A673 (cell line): Measurements from ENCODE around the gene MICAL3. TPM values are rescaled to one million over a fixed set of nuclear protein-coding genes. Genes with fewer than 3 reads are reported as not detected.

Experiments used
- BruUV-seq: library from RNA; stranded (reverse); fragments of 400-500 nt; replicated peaks from 2 replicates; lab custom pipeline; 2021; lab: Mats Ljungman, UMichigan
- CTCF ChIA-PET: fragments of 300-600 bp; sonication (Branson Sonifier 250); formaldehyde crosslinking; loops from one replicate; lab custom pipeline; 2022; ENCODE audit warnings: antibody characterized with exemption; lab: Charles Lee
- POLR2A ChIA-PET: fragments of 300-600 bp; sonication (Branson Sonifier 250); formaldehyde crosslinking; loops from one replicate; lab custom pipeline; 2022; ENCODE audit warnings: antibody characterized with exemption; ENCODE audit not compliant: low non-redundant PET; lab: Charles Lee
- DNase-seq: peaks from one replicate; pipeline ENCODE4 v3.0.0-alpha.2; 2015; ENCODE audit warnings: low spot score
- H3K27ac ChIP-seq: fragments of 200-600 bp; sonication (generic); 2 replicates; pipeline ENCODE4 v1.5.1; 2016; ENCODE audit warnings: mixed run types, low read depth, mild to moderate bottlenecking, mixed read lengths, antibody characterized with exemption, low read length; ENCODE audit not compliant: poor library complexity, severe bottlenecking
- H3K27me3 ChIP-seq: fragments of 200-600 bp; sonication (generic); replicated peaks from 2 replicates; pipeline ENCODE4 v1.6.1; 2017; ENCODE audit warnings: mixed run types, low read depth, mild to moderate bottlenecking, mixed read lengths, antibody characterized with exemption, low read length; ENCODE audit not compliant: insufficient read depth, poor library complexity
- H3K36me3 ChIP-seq: fragments of 200-600 bp; sonication (generic); 2 replicates; pipeline ENCODE4 v1.6.1; 2016; ENCODE audit warnings: mixed run types, mild to moderate bottlenecking, mixed read lengths, antibody characterized with exemption, low read length; ENCODE audit not compliant: insufficient read depth, poor library complexity, severe bottlenecking
- H3K4me1 ChIP-seq: fragments of 200-600 bp; sonication (generic); 2 replicates; pipeline ENCODE4 v1.6.1; 2017; ENCODE audit warnings: mixed run types, mild to moderate bottlenecking, mixed read lengths, antibody characterized with exemption, low read length; ENCODE audit not compliant: insufficient read depth, poor library complexity, severe bottlenecking
- H3K4me3 ChIP-seq: fragments of 200-600 bp; sonication (generic); 2 replicates; pipeline ENCODE4 v1.5.1; 2016; ENCODE audit warnings: low read depth, mixed run types, mild to moderate bottlenecking, mixed read lengths, low read length; ENCODE audit not compliant: poor library complexity, severe bottlenecking
- H3K9me3 ChIP-seq: fragments of 200-600 bp; sonication (generic); 2 replicates; pipeline ENCODE4 v1.6.1; 2016; ENCODE audit warnings: mixed run types, low read depth, mild to moderate bottlenecking, mixed read lengths, antibody characterized with exemption, low read length; ENCODE audit not compliant: poor library complexity, severe bottlenecking
- EZH2 ChIP-seq: fragments of 200-600 bp; sonication (generic); IDR thresholded peaks from 2 replicates; pipeline ENCODE4 v1.6.1; 2017; ENCODE audit warnings: borderline replicate concordance, low read depth, mild to moderate bottlenecking, mixed read lengths, antibody characterized with exemption, low read length; ENCODE audit not compliant: poor library complexity, severe bottlenecking
- intact Hi-C: fragments of 100-400 bp; cut with micrococcal nuclease; formaldehyde crosslinking; loops from one replicate; pipeline ENCODE4 v1.10.0; 2022; ENCODE audit not compliant: unreplicated experiment
- total RNA-seq: library from RNA; stranded (reverse); gene quantifications from 2 replicates; pipeline ENCODE4 v1.2.3, GENCODE V29; 2021
- TF ChIP-seq, protein P1 (sequence below): fragments of 300-800, 200-600 bp; sonication (generic); conservative IDR thresholded peaks from 2 replicates; pipeline ENCODE4 v1.5.1; 2017; ENCODE audit warnings: low read depth, mild to moderate bottlenecking, antibody characterized with exemption, low read length, moderate library complexity, mixed read lengths

MICAL3 gene
- total RNA-seq, 1 experiment from 2014 or later = 63.6 TPM

- H3K27me3 ChIP-seq = no peaks in the 10 kb centered on the region
- no peaks in the 10 kb centered on the region for H3K36me3 ChIP-seq
- intact Hi-C loops = no loop called here
- POLR2A ChIA-PET = no interaction called here
- H3K4me1 ChIP-seq = no peaks in the 10 kb centered on the region
- no peak overlapping the region for H3K4me3 ChIP-seq
- TF ChIP-seq EZH2 = no peak
- TF ChIP-seq, protein P1, sequence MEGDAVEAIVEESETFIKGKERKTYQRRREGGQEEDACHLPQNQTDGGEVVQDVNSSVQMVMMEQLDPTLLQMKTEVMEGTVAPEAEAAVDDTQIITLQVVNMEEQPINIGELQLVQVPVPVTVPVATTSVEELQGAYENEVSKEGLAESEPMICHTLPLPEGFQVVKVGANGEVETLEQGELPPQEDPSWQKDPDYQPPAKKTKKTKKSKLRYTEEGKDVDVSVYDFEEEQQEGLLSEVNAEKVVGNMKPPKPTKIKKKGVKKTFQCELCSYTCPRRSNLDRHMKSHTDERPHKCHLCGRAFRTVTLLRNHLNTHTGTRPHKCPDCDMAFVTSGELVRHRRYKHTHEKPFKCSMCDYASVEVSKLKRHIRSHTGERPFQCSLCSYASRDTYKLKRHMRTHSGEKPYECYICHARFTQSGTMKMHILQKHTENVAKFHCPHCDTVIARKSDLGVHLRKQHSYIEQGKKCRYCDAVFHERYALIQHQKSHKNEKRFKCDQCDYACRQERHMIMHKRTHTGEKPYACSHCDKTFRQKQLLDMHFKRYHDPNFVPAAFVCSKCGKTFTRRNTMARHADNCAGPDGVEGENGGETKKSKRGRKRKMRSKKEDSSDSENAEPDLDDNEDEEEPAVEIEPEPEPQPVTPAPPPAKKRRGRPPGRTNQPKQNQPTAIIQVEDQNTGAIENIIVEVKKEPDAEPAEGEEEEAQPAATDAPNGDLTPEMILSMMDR = no peak
- no peak for DNase-seq
- no peaks in the 10 kb centered on the region for H3K9me3 ChIP-seq
- CTCF ChIA-PET = interaction anchor here (1.4 kb wide), 1 partner anchor 329 kb away, joined by 5 read pairs; no protein-coding TSS in a partner anchor
- BruUV-seq = no TSS peak
- H3K27ac ChIP-seq = no peak overlapping the region
Measured at GRCh38 chr22:17746916-17747315, 277.4 kb downstream of the MICAL3 start.

DNA sequence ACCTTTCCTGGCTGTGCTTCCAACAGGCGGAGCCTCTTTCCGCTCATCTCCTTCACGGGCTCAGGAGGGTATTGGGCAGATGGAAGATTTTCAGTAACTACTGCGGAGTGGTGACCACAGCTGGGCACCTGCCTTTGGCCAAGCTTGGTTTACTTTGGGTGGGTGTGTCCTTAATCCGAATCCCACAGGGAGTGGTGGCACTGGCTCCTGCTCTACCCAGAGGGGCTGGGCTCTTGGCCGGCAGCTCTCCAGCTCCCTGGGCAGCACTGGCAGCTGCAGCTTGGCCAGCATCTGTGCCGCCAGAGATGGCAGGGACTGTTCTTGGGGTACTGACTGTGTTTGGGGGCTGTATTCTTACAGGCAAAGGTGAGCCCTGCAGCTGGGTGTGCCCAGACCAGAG lies 279.9 kb downstream of the MICAL3 start:
- H3K36me3 ChIP-seq = no peaks in the 10 kb centered on the region
- H3K27me3 ChIP-seq = no peaks in the 10 kb centered on the region
- H3K4me3 ChIP-seq = no peak overlapping the region
- intact Hi-C loops = no loop called here
- no peak for TF ChIP-seq EZH2
- TF ChIP-seq, protein P1 = no peak
- H3K9me3 ChIP-seq = no peaks in the 10 kb centered on the region
- ChIA-PET POLR2A (no interaction called here), CTCF (interaction anchor here (1.6 kb wide), 1 partner anchor 332 kb away, joined by 6 read pairs; no protein-coding TSS in a partner anchor)
- BruUV-seq = no TSS peak
- no peak for DNase-seq
- no peak overlapping the region for H3K27ac ChIP-seq
- no peaks in the 10 kb centered on the region for H3K4me1 ChIP-seq

DNA sequence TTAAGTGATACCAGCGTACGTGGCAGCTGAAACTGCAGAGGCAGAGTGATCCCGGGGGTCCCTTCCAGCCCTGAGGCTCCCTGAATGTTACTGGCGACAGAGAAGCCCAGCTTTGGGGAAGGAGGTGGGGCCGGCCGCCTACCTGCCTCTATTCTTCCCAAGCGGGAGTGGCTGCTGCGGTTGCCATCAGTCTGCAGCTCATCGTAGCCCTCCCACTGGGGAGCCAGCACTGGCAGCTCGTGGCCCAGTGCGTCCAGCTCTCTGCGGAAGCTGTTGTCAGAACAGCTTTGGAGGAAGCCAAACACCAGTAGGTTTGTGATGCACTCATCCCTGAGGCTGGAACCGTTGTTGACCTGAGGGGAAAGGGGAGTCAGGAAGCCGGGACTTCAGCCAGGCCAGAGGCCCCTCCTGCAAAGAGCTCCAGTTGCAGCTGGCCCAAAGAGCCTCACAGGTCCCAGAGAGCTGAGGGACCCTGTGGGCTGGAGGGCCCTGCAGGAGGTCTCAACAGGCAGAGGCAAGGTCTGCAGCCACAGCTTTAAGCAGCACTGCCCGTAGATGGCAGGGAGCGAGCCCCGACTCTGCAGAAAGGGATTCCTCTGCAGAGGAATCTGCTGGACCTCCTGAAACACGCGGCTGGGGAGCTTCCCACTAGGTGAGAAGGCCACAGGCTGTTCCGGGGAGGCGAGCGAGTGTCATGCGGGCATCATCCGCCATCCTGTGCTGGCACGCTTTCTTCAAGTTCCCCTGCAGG lies 280.5 kb downstream of the MICAL3 start:
- CTCF ChIA-PET = interaction anchor here (1.6 kb wide), 1 partner anchor 332 kb away, joined by 6 read pairs; no protein-coding TSS in a partner anchor
- Histone ChIP-seq H3K4me3 (no peak overlapping the region), H3K27ac (no peak overlapping the region), H3K9me3 (no peaks in the 10 kb centered on the region), H3K4me1 (no peaks in the 10 kb centered on the region), H3K27me3 (no peaks in the 10 kb centered on the region), H3K36me3 (no peaks in the 10 kb centered on the region)
- TF ChIP-seq, protein P1 = no peak
- TF ChIP-seq EZH2 = no peak
- no peak for DNase-seq
- POLR2A ChIA-PET = no interaction called here
- no TSS peak for BruUV-seq
- intact Hi-C loops = loop anchor here (2.0 kb wide), 1 partner anchor 333 kb away; the partner anchor contains the start of gene PEX26
